ENCODE results near the gene USP22. TPM values are rescaled to one million over a fixed set of nuclear protein-coding genes. Genes with fewer than 3 reads are reported as not detected.

The USP22 gene
- total and polyA plus RNA-seq, 2 of the 8 experiments (the other 6 are each of a cell fraction or from before 2014, with no cell fraction given), result 221 to 316 TPM

DNA sequence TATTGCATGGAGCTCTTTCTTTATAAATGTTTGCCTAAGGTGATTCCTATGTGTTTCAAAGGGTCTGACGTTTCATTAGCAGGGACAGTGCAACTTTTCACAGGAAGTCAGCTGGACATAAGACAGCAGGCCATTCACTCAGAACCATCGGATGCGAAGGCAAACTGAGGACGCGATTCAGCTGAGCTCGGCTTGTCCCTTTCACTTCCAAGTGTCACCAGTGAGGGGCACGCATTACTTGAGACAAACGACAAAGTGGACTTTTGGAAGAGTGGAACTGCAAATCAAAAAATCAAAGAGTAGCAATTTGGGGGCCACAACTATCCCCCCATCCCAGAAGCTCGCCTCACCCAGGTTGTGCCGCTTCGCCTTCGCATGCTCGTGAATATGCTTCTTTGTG is 14.6 kb downstream of the USP22 start:
- ChIA-PET POLR2A (ENCODE audit: partially characterized antibody) (interaction anchor here (0.9 to 1.9 kb wide), 4 partner anchors 9 to 14 kb away, joined by 3 to 11 read pairs (median 6); partner anchors contain the start of gene USP22), CTCF (ENCODE audit: partially characterized antibody) (interaction anchor here (1.3 kb wide), 1 partner anchor 9 kb away, joined by 3 read pairs; no protein-coding TSS in a partner anchor)
- Histone ChIP-seq H4K91ac (replicated peaks; ENCODE audit: insufficient read length, low read length) (no peak overlapping the region), H3K9ac (replicated peaks in 1 of 4; ENCODE audit: extremely low read depth in 1 of 4, low read depth in 3 of 4, low read length in 3 of 4) (no peak overlapping the region), H3K23me2 (ENCODE audit: low read depth, low read length) (no peaks in the 10 kb centered on the region), H2AFZ (ENCODE audit: low read length) (no peak overlapping the region), H2BK15ac (ENCODE audit: low read length) (no peak overlapping the region), H2BK20ac (ENCODE audit: low read length) (no peak overlapping the region), H3K36me3 (ENCODE audit: control insufficient read depth in 2 of 4, insufficient read depth in 4 of 4, low read length in 3 of 4) (peaks cover 16 to 61% (median 44%) of the 10 kb centered on the region in 4 experiments), H2BK120ac (replicated peaks; ENCODE audit: low read depth, low read length) (no peak overlapping the region), H3K79me2 (ENCODE audit: control insufficient read depth in 1 of 2, insufficient read depth in 2 of 2, low read length in 2 of 2) (peaks cover 90 to 100% of the 10 kb centered on the region in 2 experiments), H3K4me3 (ENCODE audit: extremely low read depth in 1 of 4, insufficient read depth in 2 of 4, low read depth in 3 of 4, low read length in 4 of 4) (no peak overlapping the region), H2BK5ac (ENCODE audit: low read depth, low read length) (no peak overlapping the region), H3K23ac (ENCODE audit: insufficient read length) (no peak overlapping the region), H4K5ac (ENCODE audit: insufficient read length, low read depth, low read length) (no peak overlapping the region), H2AK5ac (ENCODE audit: low read depth, low read length) (no peak overlapping the region), H3K18ac (ENCODE audit: extremely low read depth, low read length) (no peak overlapping the region), H3K27ac (ENCODE audit: low read depth, low read length) (no peak overlapping the region), H3K79me1 (ENCODE audit: low read depth, low read length) (peaks cover 15% of the 10 kb centered on the region), H3K4me2 (ENCODE audit: insufficient read depth in 1 of 2, low read depth in 2 of 2, low read length in 2 of 2) (no peak overlapping the region; a peak in 1 of 4 replicates), H3K9me3 (ENCODE audit: insufficient read depth in 2 of 2, low read depth in 1 of 2, low read length in 1 of 2) (no peaks in the 10 kb centered on the region), H3K27me3 (replicated peaks in 1 of 4; ENCODE audit: control insufficient read depth in 3 of 4, extremely low read depth in 1 of 4, insufficient read depth in 3 of 4, low read length in 3 of 4) (no peaks in the 10 kb centered on the region), H3K56ac (replicated peaks; ENCODE audit: insufficient read length, low read depth, low read length) (no peak overlapping the region), H3K4ac (replicated peaks; ENCODE audit: insufficient read length, low read depth, low read length) (no peak overlapping the region), H4K20me1 (replicated peaks in 1 of 2; ENCODE audit: control insufficient read depth in 1 of 2, insufficient read depth in 2 of 2, low read length in 2 of 2) (peaks cover 54 to 66% of the 10 kb centered on the region in 2 experiments), H3K14ac (ENCODE audit: insufficient read length) (no peak overlapping the region), H4K8ac (ENCODE audit: extremely low read depth, insufficient read depth, low read length) (no peak overlapping the region), H2BK12ac (ENCODE audit: low read depth, low read length) (no peak overlapping the region), H3K4me1 (replicated peaks in 1 of 4; ENCODE audit: control insufficient read depth in 3 of 4, insufficient read depth in 4 of 4, low read length in 3 of 4) (peaks cover 0 to 6% (median 1%) of the 10 kb centered on the region in 4 experiments; a peak in 3 of 7 replicates)
- no peak for DNase-seq (ENCODE audit: low read depth in 1 of 2, low spot score in 2 of 2)
- WGBS, 2 experiments (ENCODE audit: extremely low coverage in 1 of 2, insufficient coverage in 1 of 2, insufficient read length in 1 of 2, insufficient replicate concordance in 2 of 2, low coverage in 1 of 2, low lambda C conversion rate in 2 of 2, missing lambda C conversion rate in 1 of 2), result 87% methylated on average over 13 of the region's 13 CpGs; no CpG with 5 or more reads in 1 of the 2 experiments
- FAIRE-seq, result no peak
- TF ChIP-seq HDAC6 (IDR thresholded peaks at IDR 0.05; ENCODE audit: low read depth, low read length) (no peak), JUN (IDR thresholded peaks at IDR 0.05; ENCODE audit: low read depth, low read length) (no peak), HDAC2 (IDR thresholded peaks at IDR 0.05; ENCODE audit: borderline replicate concordance in 1 of 2, low read depth in 2 of 2, low read length in 2 of 2) (no peak), GABPA (IDR thresholded peaks at IDR 0.05; ENCODE audit: borderline replicate concordance, insufficient read depth, low read length) (no peak), EGR1 (IDR thresholded peaks at IDR 0.05; ENCODE audit: borderline replicate concordance, low read depth, low read length) (no peak), SUZ12 (IDR thresholded peaks at IDR 0.05; ENCODE audit: low read length) (no peak), CEBPB (IDR thresholded peaks at IDR 0.05; ENCODE audit: low read depth, low read length) (no peak), TEAD4 (IDR thresholded peaks at IDR 0.05; ENCODE audit: low read depth, low read length) (no peak), POLR2A (IDR thresholded peaks at IDR 0.05; ENCODE audit: control extremely low read depth in 1 of 2, low read depth in 2 of 2, low read length in 2 of 2) (no peak), MAFK (IDR thresholded peaks at IDR 0.05; ENCODE audit: low read depth, low read length) (no peak)
- TF ChIP-seq, protein P1, sequence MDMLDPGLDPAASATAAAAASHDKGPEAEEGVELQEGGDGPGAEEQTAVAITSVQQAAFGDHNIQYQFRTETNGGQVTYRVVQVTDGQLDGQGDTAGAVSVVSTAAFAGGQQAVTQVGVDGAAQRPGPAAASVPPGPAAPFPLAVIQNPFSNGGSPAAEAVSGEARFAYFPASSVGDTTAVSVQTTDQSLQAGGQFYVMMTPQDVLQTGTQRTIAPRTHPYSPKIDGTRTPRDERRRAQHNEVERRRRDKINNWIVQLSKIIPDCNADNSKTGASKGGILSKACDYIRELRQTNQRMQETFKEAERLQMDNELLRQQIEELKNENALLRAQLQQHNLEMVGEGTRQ (IDR thresholded peaks at IDR 0.05; ENCODE audit: low read length), result no peak

All from H1 (cell line).